HG02798 (cell line): ENCODE measurements around the gene HNRNPA2B1.

Source experiments
- ATAC-seq: cut with Tn5 transposase; IDR thresholded peaks from one replicate; pipeline ENCODE4 v1.9.1; 2021; ENCODE audit warnings: mild to moderate bottlenecking; ENCODE audit not compliant: unreplicated experiment, poor library complexity

HNRNPA2B1 gene

DNA sequence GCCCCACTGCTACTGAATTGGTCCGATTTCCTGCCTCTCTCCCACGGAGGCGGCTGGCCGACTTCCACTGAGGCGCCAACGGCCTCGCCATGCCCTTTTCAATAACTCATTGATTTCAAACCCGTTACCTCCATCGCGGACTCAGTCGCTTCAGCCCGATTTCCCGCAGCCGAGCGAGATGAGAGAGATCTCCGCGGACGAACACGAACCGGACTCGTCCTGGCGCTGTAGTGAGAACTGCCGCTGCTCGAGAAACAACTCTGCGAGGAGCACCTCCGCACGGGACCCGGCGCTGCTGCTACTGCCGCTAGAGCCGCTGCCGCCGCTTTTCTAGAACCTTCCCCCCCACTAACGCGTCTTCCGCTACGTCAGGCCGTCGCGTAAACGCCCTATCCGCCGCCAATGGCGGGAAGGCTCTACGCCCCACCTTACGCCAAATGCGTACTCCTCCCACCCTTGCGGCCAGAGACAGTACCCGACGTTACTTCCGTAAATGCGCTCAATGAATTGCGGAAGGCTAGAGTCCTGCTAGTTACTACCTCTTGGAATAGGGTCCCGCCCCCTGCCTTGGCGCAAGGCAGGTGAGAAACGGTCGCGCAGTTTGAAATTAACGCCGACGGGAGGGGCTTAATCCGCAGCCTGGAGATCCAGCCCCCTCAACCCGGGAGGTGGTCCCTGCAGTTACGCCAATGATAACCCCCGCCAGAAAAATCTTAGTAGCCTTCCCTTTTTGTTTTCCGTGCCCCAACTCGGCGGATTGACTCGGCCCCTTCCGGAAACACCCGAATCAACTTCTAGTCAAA lies at the start of gene HNRNPA2B1:
Gene HNRNPA2B1, minus strand, starts transcription at position 303 of the 803 bp plus-strand sequence. Its CDS starts 169 bp downstream, at position 134.
- ATAC-seq: peak; percentile 76

DNA sequence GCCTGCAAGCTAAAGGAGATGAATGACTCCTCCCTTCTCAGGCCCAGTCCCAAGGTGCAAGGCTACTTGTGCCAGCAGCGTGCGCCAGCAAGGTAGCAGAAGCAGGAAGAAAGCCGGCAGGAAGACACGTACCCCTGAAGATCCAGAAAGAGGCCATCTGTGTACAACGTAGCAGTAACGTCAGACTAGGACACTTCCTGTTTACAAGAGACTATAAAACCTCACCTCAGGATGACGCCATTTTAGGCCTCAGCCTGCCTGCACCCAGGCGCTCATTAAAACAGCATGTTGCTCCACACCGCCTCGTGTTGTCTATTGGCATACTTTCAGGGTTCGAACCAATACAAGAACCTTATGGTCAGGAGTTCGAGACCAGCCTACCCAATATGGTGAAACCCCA lies 49.7 kb upstream of the HNRNPA2B1 start:
- ATAC-seq: no peak

DNA sequence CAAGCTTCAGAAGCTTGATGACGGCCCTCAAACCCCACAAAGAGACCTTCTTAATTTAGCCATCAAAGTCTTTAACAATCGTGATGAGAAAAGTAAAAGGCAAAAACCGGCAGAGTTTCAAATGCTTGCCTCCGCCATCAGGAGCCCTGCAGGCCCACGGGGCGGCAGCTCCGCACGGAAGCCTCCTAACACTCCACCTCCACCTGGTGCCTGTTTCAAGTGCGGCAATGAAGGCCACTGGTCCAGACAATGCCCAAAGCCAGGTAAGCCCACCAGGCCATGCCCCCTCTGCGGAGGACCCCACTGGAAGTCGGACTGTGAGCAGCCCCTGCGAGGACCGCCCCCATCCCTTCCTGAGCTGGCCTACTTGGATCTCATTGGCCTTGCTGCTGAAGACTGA lies 44.6 kb upstream of the HNRNPA2B1 start:
- no peak for ATAC-seq

- no peak for ATAC-seq
Observed at GRCh38 chr7:26238032-26238431, 37.5 kb upstream of the HNRNPA2B1 start.

DNA sequence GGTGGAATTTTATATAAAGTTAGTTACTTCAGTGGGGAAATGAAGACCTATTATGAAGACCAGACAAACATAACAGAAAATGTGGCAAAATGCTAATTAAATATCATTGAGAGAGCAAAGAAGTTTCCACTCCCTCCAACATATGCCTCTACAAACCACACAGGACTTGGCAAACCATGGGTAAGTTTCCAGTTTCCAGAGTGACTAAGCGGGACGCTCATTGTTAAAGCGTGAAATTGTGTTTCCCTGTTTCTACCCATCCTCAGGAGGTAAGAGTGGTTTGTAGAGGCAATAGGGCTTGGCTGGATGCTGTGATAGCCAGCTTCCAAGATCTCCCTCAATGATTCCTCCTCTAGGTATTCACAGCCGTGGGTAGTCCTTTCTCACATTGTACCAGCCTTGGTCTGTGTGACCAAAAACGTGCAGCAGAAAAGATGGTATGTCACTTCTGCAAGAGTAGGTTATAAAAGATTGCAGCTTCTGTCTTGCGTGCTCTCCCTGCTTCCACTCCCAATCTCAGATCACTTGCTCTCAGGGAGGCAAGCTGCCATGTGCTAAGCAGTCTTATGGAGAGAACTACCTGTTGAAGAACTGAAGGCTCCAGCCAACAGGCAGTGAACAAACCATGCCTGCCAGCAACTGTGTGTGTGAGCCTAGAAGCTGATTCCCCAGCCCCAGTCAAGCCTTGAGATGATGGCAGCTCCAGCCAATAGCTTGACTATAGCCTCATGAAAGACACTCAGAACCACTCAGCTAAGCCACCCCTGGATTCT lies 36.7 kb upstream of the HNRNPA2B1 start:
- no peak for ATAC-seq

DNA sequence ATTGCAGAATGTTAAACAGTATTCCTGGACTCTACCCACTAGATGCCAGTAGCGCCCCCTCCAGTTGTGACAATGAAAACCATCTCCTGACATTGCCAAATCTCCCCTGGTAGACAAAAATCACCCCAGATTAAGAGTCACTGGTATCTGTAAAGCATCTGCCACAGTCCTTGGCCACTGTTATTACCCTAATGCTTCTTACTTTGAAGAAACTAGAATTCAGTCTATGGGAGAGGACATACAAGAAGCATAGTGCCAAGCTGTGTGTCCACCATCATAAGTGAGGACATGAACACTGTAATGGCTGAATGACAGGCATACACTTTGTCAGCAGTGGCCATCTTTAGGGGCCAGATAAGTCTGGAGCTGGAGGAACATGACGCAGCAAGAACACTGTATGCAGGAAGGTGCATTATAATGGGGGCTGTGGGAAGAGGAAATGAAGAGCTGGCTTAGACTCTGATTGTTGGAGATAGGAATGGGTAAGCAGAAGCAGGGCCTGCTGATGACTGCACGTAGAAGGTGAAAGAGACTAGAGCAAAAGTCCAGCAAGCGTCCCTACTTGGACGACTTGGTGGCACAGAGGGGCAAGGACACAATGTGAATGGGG lies 33.5 kb upstream of the HNRNPA2B1 start:
- no peak for ATAC-seq

- ATAC-seq: no peak
Observed at GRCh38 chr7:26227987-26228386, 27.4 kb upstream of the HNRNPA2B1 start.

GRCh38 chr7:26224359-26224758 lies 23.8 kb upstream of the HNRNPA2B1 start:
- ATAC-seq: no peak

GRCh38 chr7:26216049-26216448 lies 15.5 kb upstream of the HNRNPA2B1 start:
- ATAC-seq: no peak

DNA sequence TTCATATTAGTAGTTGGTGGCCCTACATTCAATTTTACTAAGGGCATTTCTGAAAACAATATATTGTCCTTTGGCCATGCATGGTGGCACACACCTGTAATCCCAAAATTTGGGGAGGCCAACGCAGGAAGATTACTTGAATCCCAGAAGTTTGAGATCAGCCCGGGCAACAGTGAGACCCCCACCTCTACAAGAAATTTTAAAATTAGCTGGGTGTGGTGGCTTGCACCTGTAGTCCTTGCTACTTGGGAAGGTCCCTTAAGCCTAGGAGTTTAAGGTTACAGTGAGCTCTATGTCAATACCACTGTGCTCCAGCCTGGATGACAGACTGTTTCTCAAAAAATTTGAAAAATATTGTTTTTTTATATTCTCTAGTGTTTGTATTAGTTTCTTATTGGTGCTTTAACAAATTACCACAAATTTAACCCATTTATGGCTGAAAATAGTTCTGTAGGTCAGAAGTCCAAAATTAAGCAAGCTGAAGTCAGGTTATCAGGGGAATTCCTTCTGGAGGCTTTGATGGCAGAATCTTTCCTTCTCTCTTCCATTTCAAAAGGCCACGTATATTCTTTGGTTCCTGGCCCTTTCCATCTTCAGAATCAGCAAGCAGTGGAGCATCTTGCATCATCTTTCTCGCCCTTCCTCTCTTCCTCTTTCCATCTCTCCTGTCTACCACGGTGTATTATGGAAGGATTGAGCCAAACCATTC lies 13.4 kb upstream of the HNRNPA2B1 start:
- ATAC-seq: no peak

GRCh38 chr7:26212921-26213718 lies 12.6 kb upstream of the HNRNPA2B1 start:
- ATAC-seq: no peak

GRCh38 chr7:26208040-26208439 lies 7.5 kb upstream of the HNRNPA2B1 start:
- ATAC-seq: no peak

DNA sequence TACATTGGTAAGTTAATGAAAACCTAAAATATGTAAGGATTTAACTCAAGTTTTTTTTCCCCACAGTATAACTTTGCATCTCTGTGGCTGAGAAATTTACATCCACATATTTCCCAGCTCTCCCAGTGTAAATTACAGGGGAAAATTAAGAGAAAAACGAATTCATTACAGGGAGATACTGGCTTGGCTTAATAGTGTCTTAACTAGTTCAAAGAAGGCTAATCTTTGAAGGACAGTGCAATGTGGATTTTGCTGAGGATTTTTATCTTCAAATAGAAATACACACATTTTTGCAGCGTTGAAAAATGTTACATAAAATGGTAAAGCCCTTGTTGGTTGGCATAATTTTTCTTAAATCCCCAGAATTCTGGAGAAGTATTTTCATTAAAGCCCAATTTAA lies 2.5 kb upstream of the HNRNPA2B1 start:
- ATAC-seq: no peak

- ATAC-seq: no peak
Observed at GRCh38 chr7:26202019-26202990, 1.8 kb upstream of the HNRNPA2B1 start.

DNA sequence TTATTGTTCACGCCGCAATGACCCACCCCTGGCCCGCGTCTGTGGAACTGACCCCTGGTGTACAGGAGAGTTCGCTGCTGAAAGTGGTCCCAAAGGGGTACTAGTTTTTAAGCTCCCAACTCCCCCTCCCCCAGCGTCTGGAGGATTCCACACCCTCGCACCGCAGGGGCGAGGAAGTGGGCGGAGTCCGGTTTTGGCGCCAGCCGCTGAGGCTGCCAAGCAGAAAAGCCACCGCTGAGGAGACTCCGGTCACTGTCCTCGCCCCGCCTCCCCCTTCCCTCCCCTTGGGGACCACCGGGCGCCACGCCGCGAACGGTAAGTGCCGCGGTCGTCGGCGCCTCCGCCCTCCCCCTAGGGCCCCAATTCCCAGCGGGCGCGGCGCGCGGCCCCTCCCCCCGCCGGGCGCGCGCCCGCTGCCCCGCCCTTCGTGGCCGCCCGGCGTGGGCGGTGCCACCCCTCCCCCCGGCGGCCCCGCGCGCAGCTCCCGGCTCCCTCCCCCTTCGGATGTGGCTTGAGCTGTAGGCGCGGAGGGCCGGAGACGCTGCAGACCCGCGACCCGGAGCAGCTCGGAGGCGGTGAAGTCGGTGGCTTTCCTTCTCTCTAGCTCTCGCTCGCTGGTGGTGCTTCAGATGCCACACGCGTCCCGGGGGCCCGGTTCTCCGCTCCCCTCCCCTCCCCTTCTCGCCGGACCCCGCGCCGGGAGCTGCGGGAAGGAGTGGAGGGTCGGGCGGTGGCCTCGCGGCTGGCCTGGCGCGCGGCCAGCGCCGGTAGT lies 887 bp upstream of the HNRNPA2B1 start, which contains the start of gene CBX3:
Gene CBX3, plus strand, starts transcription at position 499 of the 772 bp plus-strand sequence. CDS start 1,254 bp downstream, outside the sequence.
- ATAC-seq: peak; percentile 56

GRCh38 chr7:26200038-26200443 lies 505 bp downstream of the HNRNPA2B1 start:
- ATAC-seq: no peak

DNA sequence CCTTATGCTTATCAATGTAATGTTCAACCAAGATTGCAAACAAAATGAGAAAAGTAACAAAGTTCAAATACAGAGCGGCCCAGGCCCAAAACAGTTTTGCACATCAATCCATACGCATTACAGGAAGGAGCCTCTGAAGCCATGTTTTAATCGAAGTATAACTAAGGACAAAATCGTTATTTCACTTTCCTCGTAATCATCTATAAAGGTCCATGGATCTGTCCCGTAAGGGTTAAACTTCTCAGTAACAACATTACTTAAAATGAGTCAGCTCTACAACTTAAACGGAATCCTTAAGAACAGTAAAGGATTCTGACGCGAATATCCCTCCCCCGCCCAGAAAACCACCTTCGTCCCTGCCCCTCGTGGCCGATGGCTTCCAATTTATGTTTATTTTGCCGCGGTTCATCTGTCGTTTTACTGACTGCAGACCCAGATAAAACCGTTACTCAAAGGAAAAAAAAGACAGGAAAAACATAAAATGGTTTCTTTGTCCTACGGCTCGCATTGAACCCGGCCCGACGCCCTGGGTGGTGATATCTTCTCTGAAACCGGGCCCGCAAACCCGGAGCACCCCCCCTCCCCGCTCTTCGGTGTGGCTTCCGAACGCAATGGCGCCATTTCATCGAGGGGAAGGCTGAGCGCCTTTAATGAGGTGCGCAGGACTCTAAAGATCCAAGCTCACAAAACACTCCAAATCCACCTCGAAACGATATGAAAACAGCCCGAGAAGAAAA lies 1.1 kb downstream of the HNRNPA2B1 start:
- ATAC-seq: no peak
